Spleen (tissue), 11 donors: Measurements from ENCODE around the gene FAM53B. TPM values are rescaled to one million over a fixed set of nuclear protein-coding genes. Genes with fewer than 3 reads are reported as not detected.
A peak's percentile ranks its signal among the peaks of the same experiment; 100 is the strongest.

Experiments
- DNase-seq: peaks from one replicate; pipeline ENCODE4 v3.0.0-alpha.2; 2020
- H3K27ac ChIP-seq, 8 donors: fragments of 200-600 bp; sonication (generic) in 7 of 8; 1 replicate in 4 of 8; 2 replicates in 4 of 8; pipeline versions ENCODE4 v1.5.0 to v1.8.0; 2016 to 2021; ENCODE audit warnings: inconsistent platforms in 4 of 8, mild to moderate bottlenecking in 4 of 8, moderate library complexity in 1 of 8
- H3K27me3 ChIP-seq, 7 donors: fragments of 200-600 bp; sonication (generic) in 6 of 7; replicated peaks in 1 of 7; 1 replicate in 4 of 7; 2 replicates in 3 of 7; pipeline versions ENCODE4 v1.5.0 to v1.8.0; 2016 to 2021; ENCODE audit warnings: inconsistent platforms in 3 of 7, mild to moderate bottlenecking in 1 of 7
- H3K36me3 ChIP-seq, 6 donors: fragments of 200-600 bp; sonication (generic) in 5 of 6; 1 replicate in 4 of 6; 2 replicates in 2 of 6; pipeline versions ENCODE4 v1.5.0 to v1.8.0; 2016 to 2021; ENCODE audit warnings: inconsistent platforms in 2 of 6
- H3K4me1 ChIP-seq, 6 donors: fragments of 200-600 bp; sonication (generic) in 5 of 6; 1 replicate in 3 of 6; 2 replicates in 3 of 6; pipeline versions ENCODE4 v1.5.0 to v1.8.0; 2016 to 2021; ENCODE audit warnings: inconsistent platforms in 3 of 6
- H3K4me3 ChIP-seq, 8 donors: fragments of 200-600 bp; sonication (generic) in 7 of 8; 1 replicate in 4 of 8; 2 replicates in 4 of 8; pipeline versions ENCODE4 v1.5.0 to v1.8.0; 2016 to 2021; ENCODE audit warnings: inconsistent platforms in 4 of 8, mild to moderate bottlenecking in 4 of 8, moderate library complexity in 2 of 8
- H3K9me3 ChIP-seq, 8 donors: fragments of 200-600 bp; sonication (generic) in 7 of 8; 1 replicate in 4 of 8; 2 replicates in 4 of 8; pipeline versions ENCODE4 v1.5.0 to v1.8.0; 2016 to 2021; ENCODE audit warnings: inconsistent platforms in 4 of 8
- POLR2A ChIP-seq, 3 donors: fragments of 450-650 bp; IDR thresholded peaks; one replicate each; pipeline ENCODE4 v1.5.1; 2017; ENCODE audit warnings: antibody characterized with exemption in 3 of 3, mild to moderate bottlenecking in 1 of 3
- POLR2AphosphoS5 ChIP-seq, 3 donors: sonication (generic); formaldehyde crosslinking; IDR thresholded peaks; one replicate each; pipeline ENCODE4 v1.5.1; 2017; ENCODE audit warnings: antibody characterized with exemption in 3 of 3
- WGBS, 5 donors: extraction: QIAGEN DNeasy Blood & Tissue Kit in 3 of 5; methylation state at CpG; one replicate each; pipeline versions ENCODE4 v1.1.5 to v1.1.7; 2013 to 2018; 5-methylcytosine and 5-hydroxymethylcytosine counted together
- intact Hi-C: fragments of 100-400 bp; cut with DNase I; formaldehyde crosslinking; loops from one replicate; pipeline ENCODE4 v1.15.0; 2023; ENCODE audit warnings: low total_unique reads
- polyA plus RNA-seq, 3 donors: library from polyadenylated mRNA; stranded (reverse); fragments of 200-250 nt; gene quantifications; one replicate each; pipeline ENCODE4 v1.2.1, GENCODE V29; 2013
- total RNA-seq, 7 donors: library from RNA; depleted of rRNA in 3 of 7; stranded (reverse); fragments of >200 nt in 3 of 7; fragmentation: NEBNext Ultra II Directional in 4 of 7; extraction: Animal tissue kit (Norgen Biotek cat#: 25700) in 4 of 7; gene quantifications; one replicate each; pipeline versions ENCODE4 v1.1.0 to v1.2.1, GENCODE V29; 2016 to 2021
- TF ChIP-seq, protein P1 (sequence below), 11 experiments: fragments of 200-600 bp in 7 of 11; fragments of 450-650 bp in 4 of 11; sonication (generic) in 4 of 11; IDR thresholded peaks in 8 of 11; conservative IDR thresholded peaks in 3 of 11; 1 replicate in 7 of 11; 2 replicates in 4 of 11; pipeline versions ENCODE4 v1.4.0 to v1.8.0; 2016 to 2021; ENCODE audit warnings: antibody characterized with exemption in 11 of 11, inconsistent platforms in 4 of 11, mild to moderate bottlenecking in 1 of 11
- donor health status: healthy with polysubstance abuse.
- donor health status: DM: no; HTN: no; CAD: no; lungs with moderate emphysema.
- donor health status: DM: no; HTN: no; CAD: no.
- donor health status: Bipolar disorder and iron deficiency.
- donor health status: healthy.
- donor health status: DM: no; HTN: no; CAD: no.
- donor health status: DM: yes; HTN: yes; CAD: no.

The FAM53B gene
- total and polyA plus RNA-seq, 10 donors, result 13.3 to 94.0 (median 56.2) TPM

DNA sequence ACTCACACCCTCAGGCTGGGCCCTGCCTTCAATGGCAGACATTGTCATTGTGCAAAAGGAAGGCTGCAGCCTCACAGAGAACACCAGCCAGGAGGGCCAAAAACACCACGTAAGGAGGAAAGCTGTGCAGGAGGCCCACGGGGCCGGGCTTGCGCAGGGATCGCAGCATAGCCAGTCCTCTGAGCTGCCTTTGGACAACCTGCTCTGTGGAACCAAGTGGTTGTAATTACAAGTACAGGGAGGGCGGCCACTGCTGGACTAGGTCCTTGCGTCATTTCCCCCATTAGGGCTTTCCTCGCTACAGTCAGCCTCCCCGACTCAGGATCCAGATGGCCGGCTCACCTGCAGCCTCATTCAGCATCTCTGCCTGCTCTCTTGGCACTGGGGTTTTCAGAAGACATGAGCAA is 66.9 kb downstream of the FAM53B start:
- H3K36me3 ChIP-seq, result peaks cover 6 to 99% (median 20%) of the 10 kb centered on the region in 6 donors
- H3K4me1 ChIP-seq, result peaks cover 70 to 100% (median 99%) of the 10 kb centered on the region in 6 donors
- DNase-seq, result peak; percentile 80
- peak overlapping the region in 1 of 8 donors; percentile 38 for H3K4me3 ChIP-seq
- intact Hi-C loops, result no loop called here
- H3K9me3 ChIP-seq, result no peaks in the 10 kb centered on the region
- no peaks in the 10 kb centered on the region for H3K27me3 ChIP-seq
- peak overlapping the region in 6 of 8 donors; percentile 52 to 89 (median 82) for H3K27ac ChIP-seq
- TF ChIP-seq POLR2A (IDR thresholded peaks at IDR 0.05) (no peak), POLR2AphosphoS5 (IDR thresholded peaks at IDR 0.05) (peak in 1 of 3 donors; percentile 22)
- WGBS, 5 donors, result 74 to 97% (median 87%) methylated on average over 10 of the region's 10 CpGs

DNA sequence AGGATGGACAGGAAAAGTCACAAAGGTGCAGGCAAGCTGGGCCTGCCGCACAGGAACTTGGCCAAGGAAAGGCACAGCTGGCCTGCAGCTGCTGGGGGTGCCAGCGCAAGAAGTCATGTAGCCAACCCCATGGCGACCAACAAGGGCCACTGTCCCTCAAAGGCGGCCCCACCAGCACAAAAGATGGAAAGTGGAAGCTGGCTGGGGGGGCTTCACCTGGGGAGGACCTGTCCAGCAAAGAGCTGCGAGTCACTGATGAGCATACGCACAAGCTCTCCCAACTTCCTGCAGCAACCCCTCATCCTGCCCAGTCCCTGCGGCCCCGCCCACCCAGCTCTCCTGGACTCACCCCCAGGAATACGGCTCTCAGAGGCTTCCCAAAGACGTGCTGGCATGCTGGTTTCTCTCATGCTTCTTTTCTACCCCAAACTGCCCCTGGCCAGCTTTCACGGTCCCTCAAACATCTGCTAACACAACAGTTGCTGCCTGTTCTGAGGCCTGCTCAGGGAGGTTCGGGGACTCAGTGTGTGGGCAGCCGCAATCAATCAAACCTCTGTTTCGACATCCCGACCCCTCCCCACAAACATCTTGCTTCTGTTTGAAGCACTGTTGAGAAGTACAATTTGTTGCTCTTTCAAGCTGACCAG is 67.6 kb downstream of the FAM53B start:
- Histone ChIP-seq H3K27ac (peak overlapping the region in 7 of 8 donors; percentile 26 to 89 (median 79)), H3K4me1 (peaks cover 69 to 100% (median 99%) of the 10 kb centered on the region in 6 donors), H3K27me3 (no peaks in the 10 kb centered on the region), H3K4me3 (no peak overlapping the region), H3K36me3 (peaks cover 2 to 99% (median 13%) of the 10 kb centered on the region in 6 donors), H3K9me3 (no peaks in the 10 kb centered on the region)
- intact Hi-C loops, result no loop called here
- DNase-seq, result no peak
- TF ChIP-seq POLR2A (IDR thresholded peaks at IDR 0.05) (no peak), POLR2AphosphoS5 (IDR thresholded peaks at IDR 0.05) (peak in 1 of 3 donors; percentile 33)
- TF ChIP-seq, protein P1, sequence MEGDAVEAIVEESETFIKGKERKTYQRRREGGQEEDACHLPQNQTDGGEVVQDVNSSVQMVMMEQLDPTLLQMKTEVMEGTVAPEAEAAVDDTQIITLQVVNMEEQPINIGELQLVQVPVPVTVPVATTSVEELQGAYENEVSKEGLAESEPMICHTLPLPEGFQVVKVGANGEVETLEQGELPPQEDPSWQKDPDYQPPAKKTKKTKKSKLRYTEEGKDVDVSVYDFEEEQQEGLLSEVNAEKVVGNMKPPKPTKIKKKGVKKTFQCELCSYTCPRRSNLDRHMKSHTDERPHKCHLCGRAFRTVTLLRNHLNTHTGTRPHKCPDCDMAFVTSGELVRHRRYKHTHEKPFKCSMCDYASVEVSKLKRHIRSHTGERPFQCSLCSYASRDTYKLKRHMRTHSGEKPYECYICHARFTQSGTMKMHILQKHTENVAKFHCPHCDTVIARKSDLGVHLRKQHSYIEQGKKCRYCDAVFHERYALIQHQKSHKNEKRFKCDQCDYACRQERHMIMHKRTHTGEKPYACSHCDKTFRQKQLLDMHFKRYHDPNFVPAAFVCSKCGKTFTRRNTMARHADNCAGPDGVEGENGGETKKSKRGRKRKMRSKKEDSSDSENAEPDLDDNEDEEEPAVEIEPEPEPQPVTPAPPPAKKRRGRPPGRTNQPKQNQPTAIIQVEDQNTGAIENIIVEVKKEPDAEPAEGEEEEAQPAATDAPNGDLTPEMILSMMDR (IDR thresholded peaks at IDR 0.05 in 8 of 11, conservative IDR thresholded peaks at IDR 0.05 in 3 of 11), result no peak
- whole genome bisulfite sequencing, 5 donors, result 56 to 76% (median 69%) methylated on average over 14 to 15 of the region's 15 CpGs

DNA sequence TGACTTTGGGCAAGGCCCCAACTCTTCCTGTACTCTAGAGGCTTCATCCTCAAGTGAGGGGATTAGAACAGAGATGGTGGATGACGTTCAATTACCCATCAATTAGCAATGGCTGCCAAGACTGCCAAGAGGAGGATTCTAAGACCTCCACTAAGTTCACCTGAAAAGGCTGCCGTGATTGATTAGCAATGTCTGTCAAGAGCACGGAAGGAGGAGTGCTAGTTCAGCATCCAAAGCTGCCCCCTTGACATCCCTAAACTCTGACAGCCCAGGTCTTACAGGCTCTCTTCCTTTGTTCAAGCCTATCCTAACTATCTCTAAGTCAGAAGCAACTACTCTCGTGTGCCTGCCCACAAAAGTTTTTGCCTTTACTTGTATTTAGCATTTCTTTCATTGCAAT is 68.4 kb downstream of the FAM53B start:
- 88 to 96% (median 94%) methylated on average over 4 of the region's 4 CpGs for WGBS, 5 donors
- Histone ChIP-seq H3K36me3 (peaks cover 0 to 99% (median 7%) of the 10 kb centered on the region in 6 donors), H3K9me3 (no peaks in the 10 kb centered on the region), H3K4me3 (no peak overlapping the region), H3K27me3 (no peaks in the 10 kb centered on the region), H3K27ac (peak overlapping the region in 4 of 8 donors; percentile 79 to 89 (median 86)), H3K4me1 (peaks cover 70 to 100% (median 99%) of the 10 kb centered on the region in 6 donors)
- intact Hi-C loops, result no loop called here
- TF ChIP-seq POLR2AphosphoS5 (IDR thresholded peaks at IDR 0.05) (no peak), POLR2A (IDR thresholded peaks at IDR 0.05) (no peak)
- TF ChIP-seq, protein P1 (IDR thresholded peaks at IDR 0.05 in 8 of 11, conservative IDR thresholded peaks at IDR 0.05 in 3 of 11), result no peak
- no peak for DNase-seq

DNA sequence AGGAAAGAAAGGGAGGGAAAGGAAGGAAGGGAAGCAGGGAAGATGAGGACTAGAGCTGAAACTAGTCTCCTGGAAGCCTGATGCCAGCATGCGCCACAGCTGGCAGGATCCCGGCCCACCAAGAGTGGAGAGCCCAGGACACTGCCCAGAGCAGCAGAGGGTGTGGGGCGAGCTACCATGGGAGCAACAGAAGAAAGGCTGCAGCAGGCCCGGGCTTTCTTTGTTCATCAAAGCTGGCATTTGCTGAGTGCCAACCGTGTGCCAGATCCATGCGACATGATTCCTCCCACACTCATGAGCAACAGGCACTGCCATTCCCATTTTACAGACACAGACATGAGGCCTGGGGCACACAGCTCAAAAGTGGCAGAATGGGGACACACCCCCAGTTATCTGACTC is 68.9 kb downstream of the FAM53B start:
- DNase-seq, result peak; percentile 60
- intact Hi-C loops, result no loop called here
- Histone ChIP-seq H3K36me3 (peaks cover 0 to 97% (median 7%) of the 10 kb centered on the region in 6 donors), H3K4me1 (peaks cover 67 to 100% (median 99%) of the 10 kb centered on the region in 6 donors), H3K4me3 (no peak overlapping the region), H3K27ac (peak overlapping the region in 6 of 8 donors; percentile 8 to 89 (median 46)), H3K9me3 (no peaks in the 10 kb centered on the region), H3K27me3 (no peaks in the 10 kb centered on the region)
- WGBS, 5 donors, result 91 to 98% (median 95%) methylated on average over 6 of the region's 6 CpGs
- no peak for TF ChIP-seq POLR2AphosphoS5 (IDR thresholded peaks at IDR 0.05)
- TF ChIP-seq, protein P1 (IDR thresholded peaks at IDR 0.05 in 8 of 11, conservative IDR thresholded peaks at IDR 0.05 in 3 of 11), result no peak
- no peak for TF ChIP-seq POLR2A (IDR thresholded peaks at IDR 0.05)
